ENCODE results near the gene ADAR. TPM values are rescaled to one million over a fixed set of nuclear protein-coding genes. Genes with fewer than 3 reads are reported as not detected.

ADAR gene
- total RNA-seq, 1 experiment from 2014 or later: 221 TPM

DNA sequence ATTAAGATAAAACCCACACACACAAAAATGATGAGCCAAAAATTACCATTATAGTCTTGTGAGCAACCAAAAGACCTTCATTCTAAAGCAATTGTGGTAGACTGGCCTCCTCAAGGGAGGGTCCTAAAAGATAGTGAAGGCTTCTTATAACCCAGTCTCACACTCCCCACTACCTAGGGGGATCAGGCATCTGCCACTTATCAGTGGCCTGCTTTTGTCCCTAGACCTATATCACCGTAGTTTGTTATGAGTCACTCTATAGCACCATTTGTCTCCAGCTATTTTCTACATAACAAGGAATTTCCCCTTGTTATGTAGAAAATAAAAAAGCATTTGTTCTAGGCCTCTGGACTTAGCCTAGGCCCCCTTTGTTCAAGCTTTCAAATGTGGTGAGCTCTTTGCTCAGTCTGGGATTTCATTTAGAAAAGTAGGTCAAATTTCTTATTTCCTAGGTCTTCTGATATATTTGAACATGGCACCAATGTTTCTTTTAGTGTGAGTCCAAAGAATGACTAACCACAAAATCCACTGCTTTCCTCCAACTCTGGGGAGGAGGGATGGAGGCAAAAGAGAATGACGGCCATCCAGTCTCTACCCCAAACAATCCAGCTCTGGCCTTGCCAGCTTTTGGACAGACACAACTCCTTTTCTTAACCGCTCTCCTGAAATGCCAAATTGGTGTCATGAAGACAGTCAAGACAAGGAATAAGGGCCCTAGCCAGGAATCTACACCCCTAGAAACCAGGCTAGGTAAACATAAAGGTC, 8.9 kb downstream of the ADAR start:
- TF ChIP-seq, protein P1, sequence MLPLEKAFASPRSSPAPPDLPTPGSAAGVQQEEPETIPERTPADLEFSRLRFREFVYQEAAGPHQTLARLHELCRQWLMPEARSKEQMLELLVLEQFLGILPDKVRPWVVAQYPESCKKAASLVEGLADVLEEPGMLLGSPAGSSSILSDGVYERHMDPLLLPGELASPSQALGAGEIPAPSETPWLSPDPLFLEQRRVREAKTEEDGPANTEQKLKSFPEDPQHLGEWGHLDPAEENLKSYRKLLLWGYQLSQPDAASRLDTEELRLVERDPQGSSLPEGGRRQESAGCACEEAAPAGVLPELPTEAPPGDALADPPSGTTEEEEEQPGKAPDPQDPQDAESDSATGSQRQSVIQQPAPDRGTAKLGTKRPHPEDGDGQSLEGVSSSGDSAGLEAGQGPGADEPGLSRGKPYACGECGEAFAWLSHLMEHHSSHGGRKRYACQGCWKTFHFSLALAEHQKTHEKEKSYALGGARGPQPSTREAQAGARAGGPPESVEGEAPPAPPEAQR (CRISPR knock-in tag; IDR thresholded peaks at IDR 0.05): no peak
- TF ChIP-seq IRF2 (CRISPR knock-in tag; IDR thresholded peaks at IDR 0.05; ENCODE audit: borderline replicate concordance, low read depth) (no peak), FOXK1 (CRISPR knock-in tag; IDR thresholded peaks at IDR 0.05) (no peak), EMX1 (CRISPR knock-in tag; IDR thresholded peaks at IDR 0.05) (no peak), MXD4 (CRISPR knock-in tag; IDR thresholded peaks at IDR 0.05; ENCODE audit: borderline replicate concordance) (no peak), ZNF396 (CRISPR knock-in tag; IDR thresholded peaks at IDR 0.05; ENCODE audit: borderline replicate concordance) (no peak), JUN (CRISPR knock-in tag; IDR thresholded peaks at IDR 0.05) (no peak), CBFB (CRISPR knock-in tag; IDR thresholded peaks at IDR 0.05; ENCODE audit: low read depth) (no peak)
- TF ChIP-seq, protein P2, sequence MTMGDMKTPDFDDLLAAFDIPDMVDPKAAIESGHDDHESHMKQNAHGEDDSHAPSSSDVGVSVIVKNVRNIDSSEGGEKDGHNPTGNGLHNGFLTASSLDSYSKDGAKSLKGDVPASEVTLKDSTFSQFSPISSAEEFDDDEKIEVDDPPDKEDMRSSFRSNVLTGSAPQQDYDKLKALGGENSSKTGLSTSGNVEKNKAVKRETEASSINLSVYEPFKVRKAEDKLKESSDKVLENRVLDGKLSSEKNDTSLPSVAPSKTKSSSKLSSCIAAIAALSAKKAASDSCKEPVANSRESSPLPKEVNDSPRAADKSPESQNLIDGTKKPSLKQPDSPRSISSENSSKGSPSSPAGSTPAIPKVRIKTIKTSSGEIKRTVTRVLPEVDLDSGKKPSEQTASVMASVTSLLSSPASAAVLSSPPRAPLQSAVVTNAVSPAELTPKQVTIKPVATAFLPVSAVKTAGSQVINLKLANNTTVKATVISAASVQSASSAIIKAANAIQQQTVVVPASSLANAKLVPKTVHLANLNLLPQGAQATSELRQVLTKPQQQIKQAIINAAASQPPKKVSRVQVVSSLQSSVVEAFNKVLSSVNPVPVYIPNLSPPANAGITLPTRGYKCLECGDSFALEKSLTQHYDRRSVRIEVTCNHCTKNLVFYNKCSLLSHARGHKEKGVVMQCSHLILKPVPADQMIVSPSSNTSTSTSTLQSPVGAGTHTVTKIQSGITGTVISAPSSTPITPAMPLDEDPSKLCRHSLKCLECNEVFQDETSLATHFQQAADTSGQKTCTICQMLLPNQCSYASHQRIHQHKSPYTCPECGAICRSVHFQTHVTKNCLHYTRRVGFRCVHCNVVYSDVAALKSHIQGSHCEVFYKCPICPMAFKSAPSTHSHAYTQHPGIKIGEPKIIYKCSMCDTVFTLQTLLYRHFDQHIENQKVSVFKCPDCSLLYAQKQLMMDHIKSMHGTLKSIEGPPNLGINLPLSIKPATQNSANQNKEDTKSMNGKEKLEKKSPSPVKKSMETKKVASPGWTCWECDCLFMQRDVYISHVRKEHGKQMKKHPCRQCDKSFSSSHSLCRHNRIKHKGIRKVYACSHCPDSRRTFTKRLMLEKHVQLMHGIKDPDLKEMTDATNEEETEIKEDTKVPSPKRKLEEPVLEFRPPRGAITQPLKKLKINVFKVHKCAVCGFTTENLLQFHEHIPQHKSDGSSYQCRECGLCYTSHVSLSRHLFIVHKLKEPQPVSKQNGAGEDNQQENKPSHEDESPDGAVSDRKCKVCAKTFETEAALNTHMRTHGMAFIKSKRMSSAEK (CRISPR knock-in tag; IDR thresholded peaks at IDR 0.05; ENCODE audit: borderline replicate concordance): no peak
- TF ChIP-seq, protein P3, sequence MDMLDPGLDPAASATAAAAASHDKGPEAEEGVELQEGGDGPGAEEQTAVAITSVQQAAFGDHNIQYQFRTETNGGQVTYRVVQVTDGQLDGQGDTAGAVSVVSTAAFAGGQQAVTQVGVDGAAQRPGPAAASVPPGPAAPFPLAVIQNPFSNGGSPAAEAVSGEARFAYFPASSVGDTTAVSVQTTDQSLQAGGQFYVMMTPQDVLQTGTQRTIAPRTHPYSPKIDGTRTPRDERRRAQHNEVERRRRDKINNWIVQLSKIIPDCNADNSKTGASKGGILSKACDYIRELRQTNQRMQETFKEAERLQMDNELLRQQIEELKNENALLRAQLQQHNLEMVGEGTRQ (CRISPR knock-in tag; IDR thresholded peaks at IDR 0.05): no peak
- TF ChIP-seq, protein P4, sequence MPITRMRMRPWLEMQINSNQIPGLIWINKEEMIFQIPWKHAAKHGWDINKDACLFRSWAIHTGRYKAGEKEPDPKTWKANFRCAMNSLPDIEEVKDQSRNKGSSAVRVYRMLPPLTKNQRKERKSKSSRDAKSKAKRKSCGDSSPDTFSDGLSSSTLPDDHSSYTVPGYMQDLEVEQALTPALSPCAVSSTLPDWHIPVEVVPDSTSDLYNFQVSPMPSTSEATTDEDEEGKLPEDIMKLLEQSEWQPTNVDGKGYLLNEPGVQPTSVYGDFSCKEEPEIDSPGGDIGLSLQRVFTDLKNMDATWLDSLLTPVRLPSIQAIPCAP (CRISPR knock-in tag; IDR thresholded peaks at IDR 0.05): no peak
- TF ChIP-seq, protein P5, sequence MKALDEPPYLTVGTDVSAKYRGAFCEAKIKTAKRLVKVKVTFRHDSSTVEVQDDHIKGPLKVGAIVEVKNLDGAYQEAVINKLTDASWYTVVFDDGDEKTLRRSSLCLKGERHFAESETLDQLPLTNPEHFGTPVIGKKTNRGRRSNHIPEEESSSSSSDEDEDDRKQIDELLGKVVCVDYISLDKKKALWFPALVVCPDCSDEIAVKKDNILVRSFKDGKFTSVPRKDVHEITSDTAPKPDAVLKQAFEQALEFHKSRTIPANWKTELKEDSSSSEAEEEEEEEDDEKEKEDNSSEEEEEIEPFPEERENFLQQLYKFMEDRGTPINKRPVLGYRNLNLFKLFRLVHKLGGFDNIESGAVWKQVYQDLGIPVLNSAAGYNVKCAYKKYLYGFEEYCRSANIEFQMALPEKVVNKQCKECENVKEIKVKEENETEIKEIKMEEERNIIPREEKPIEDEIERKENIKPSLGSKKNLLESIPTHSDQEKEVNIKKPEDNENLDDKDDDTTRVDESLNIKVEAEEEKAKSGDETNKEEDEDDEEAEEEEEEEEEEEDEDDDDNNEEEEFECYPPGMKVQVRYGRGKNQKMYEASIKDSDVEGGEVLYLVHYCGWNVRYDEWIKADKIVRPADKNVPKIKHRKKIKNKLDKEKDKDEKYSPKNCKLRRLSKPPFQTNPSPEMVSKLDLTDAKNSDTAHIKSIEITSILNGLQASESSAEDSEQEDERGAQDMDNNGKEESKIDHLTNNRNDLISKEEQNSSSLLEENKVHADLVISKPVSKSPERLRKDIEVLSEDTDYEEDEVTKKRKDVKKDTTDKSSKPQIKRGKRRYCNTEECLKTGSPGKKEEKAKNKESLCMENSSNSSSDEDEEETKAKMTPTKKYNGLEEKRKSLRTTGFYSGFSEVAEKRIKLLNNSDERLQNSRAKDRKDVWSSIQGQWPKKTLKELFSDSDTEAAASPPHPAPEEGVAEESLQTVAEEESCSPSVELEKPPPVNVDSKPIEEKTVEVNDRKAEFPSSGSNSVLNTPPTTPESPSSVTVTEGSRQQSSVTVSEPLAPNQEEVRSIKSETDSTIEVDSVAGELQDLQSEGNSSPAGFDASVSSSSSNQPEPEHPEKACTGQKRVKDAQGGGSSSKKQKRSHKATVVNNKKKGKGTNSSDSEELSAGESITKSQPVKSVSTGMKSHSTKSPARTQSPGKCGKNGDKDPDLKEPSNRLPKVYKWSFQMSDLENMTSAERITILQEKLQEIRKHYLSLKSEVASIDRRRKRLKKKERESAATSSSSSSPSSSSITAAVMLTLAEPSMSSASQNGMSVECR (CRISPR knock-in tag; IDR thresholded peaks at IDR 0.05; ENCODE audit: borderline replicate concordance): no peak
- TF ChIP-seq, protein P6, sequence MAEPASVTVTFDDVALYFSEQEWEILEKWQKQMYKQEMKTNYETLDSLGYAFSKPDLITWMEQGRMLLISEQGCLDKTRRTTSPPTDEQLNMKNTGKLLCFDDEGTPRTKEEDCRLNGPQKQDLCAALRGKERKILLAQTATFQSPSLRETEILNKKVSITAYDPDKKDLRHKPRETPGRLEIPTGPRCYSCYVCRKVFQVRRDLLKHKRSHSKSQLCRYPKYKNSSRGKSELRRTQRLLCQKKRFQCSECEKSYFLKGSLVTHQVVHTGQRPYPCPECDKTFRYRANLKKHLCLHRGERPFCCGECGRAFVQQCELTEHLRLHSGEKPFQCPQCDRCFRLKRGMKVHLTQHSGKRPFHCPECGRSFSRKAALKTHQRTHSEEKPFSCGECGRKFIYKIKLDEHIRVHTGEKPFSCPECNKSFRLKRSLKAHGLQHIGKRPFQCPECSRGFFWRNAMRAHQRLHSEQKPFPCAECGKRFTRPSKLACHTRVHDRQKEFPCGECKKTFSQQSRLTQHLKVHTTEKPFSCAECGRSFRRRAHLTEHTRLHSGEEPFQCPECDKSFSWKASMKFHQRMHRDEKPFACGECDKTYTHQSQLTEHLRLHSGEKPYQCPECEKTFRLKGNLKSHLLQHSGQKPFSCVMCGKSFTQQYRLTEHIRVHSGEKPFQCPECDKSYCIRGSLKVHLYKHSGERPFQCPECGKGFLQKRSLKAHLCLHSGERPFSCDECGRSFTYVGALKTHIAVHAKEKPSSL (CRISPR knock-in tag; conservative IDR thresholded peaks at IDR 0.05): no peak
- H3K4me1 Mint-ChIP-seq: peaks cover 8% of the 10 kb centered on the region
- no peak for ATAC-seq
- no peak overlapping the region for H3K4me3 Mint-ChIP-seq
- ChIA-PET CTCF (interaction anchor here (1.7 kb wide), 1 partner anchor 119 kb away, joined by 5 read pairs; no protein-coding TSS in a partner anchor), POLR2A (no interaction called here)
- DNase-seq (ENCODE audit: low spot score): no peak
- no peaks in the 10 kb centered on the region for H3K9me3 Mint-ChIP-seq
- H3K27me3 Mint-ChIP-seq (ENCODE audit: low read depth): no peaks in the 10 kb centered on the region
- H3K36me3 Mint-ChIP-seq: peaks cover 66% of the 10 kb centered on the region
- no peak overlapping the region; the same call in 1 of the 2 replicates for H3K27ac Mint-ChIP-seq

All from WTC11 (cell line).